ENCODE data around the gene SRCAP. TPM values are rescaled to one million over a fixed set of nuclear protein-coding genes. Genes with fewer than 3 reads are reported as not detected.

Gene SRCAP
- total RNA-seq, 1 donor from 2014 or later, result 28.5 TPM

GRCh38 chr16:30722916-30723315 is 23.9 kb downstream of the SRCAP start:
- Histone ChIP-seq H3K9me3 (no peaks in the 10 kb centered on the region), H3K27me3 (no peaks in the 10 kb centered on the region), H3K27ac (no peak overlapping the region), H3K4me1 (no peaks in the 10 kb centered on the region), H3K36me3 (peaks cover 3 to 90% of the 10 kb centered on the region in 2 donors), H3K4me3 (no peak overlapping the region)
- DNase-seq (ENCODE audit: extremely low spot score in 2 of 2), result no peak
- intact Hi-C loops (cut with DNase I), result no loop called here
- TF ChIP-seq POLR2A (IDR thresholded peaks at IDR 0.05) (no peak), POLR2AphosphoS5 (IDR thresholded peaks at IDR 0.05; ENCODE audit: insufficient read depth in 1 of 2, low read depth in 1 of 2) (no peak), CTCF (IDR thresholded peaks at IDR 0.05) (no peak)

- Histone ChIP-seq H3K4me1 (no peaks in the 10 kb centered on the region), H3K9me3 (no peaks in the 10 kb centered on the region), H3K4me3 (no peak overlapping the region), H3K36me3 (peaks cover 3 to 82% of the 10 kb centered on the region in 2 donors), H3K27ac (no peak overlapping the region), H3K27me3 (no peaks in the 10 kb centered on the region)
- intact Hi-C loops (cut with DNase I), result no loop called here
- no peak for DNase-seq (ENCODE audit: extremely low spot score in 2 of 2)
- TF ChIP-seq POLR2AphosphoS5 (IDR thresholded peaks at IDR 0.05; ENCODE audit: insufficient read depth in 1 of 2, low read depth in 1 of 2) (no peak), POLR2A (IDR thresholded peaks at IDR 0.05) (no peak), CTCF (IDR thresholded peaks at IDR 0.05) (no peak)
Measured at GRCh38 chr16:30723725-30724355, 24.9 kb downstream of the SRCAP start.

- intact Hi-C loops (cut with DNase I), result no loop called here
- TF ChIP-seq CTCF (IDR thresholded peaks at IDR 0.05), result no peak
- no peak for TF ChIP-seq POLR2AphosphoS5 (IDR thresholded peaks at IDR 0.05; ENCODE audit: insufficient read depth in 1 of 2, low read depth in 1 of 2)
- TF ChIP-seq POLR2A (IDR thresholded peaks at IDR 0.05), result no peak
- no peak overlapping the region for H3K4me3 ChIP-seq
Measured at GRCh38 chr16:30724641-30725417, 25.9 kb downstream of the SRCAP start.

GRCh38 chr16:30725418-30725792 is 26.4 kb downstream of the SRCAP start:
- Histone ChIP-seq H3K27me3 (no peaks in the 10 kb centered on the region), H3K9me3 (no peaks in the 10 kb centered on the region), H3K4me1 (no peaks in the 10 kb centered on the region), H3K27ac (no peak overlapping the region), H3K4me3 (no peak overlapping the region), H3K36me3 (peaks cover 3 to 82% of the 10 kb centered on the region in 2 donors)
- no peak for DNase-seq (ENCODE audit: extremely low spot score in 2 of 2)
- TF ChIP-seq POLR2A (IDR thresholded peaks at IDR 0.05) (no peak), CTCF (IDR thresholded peaks at IDR 0.05) (no peak), POLR2AphosphoS5 (IDR thresholded peaks at IDR 0.05; ENCODE audit: insufficient read depth in 1 of 2, low read depth in 1 of 2) (no peak)
- intact Hi-C loops (cut with DNase I), result no loop called here

More at GRCh38 chr16:30724641-30725417, 25.9 kb downstream of the SRCAP start:
- Histone ChIP-seq H3K4me1 (no peaks in the 10 kb centered on the region), H3K27me3 (no peaks in the 10 kb centered on the region), H3K36me3 (peaks cover 3 to 82% of the 10 kb centered on the region in 2 donors), H3K27ac (no peak overlapping the region), H3K9me3 (no peaks in the 10 kb centered on the region)
- no peak for DNase-seq (ENCODE audit: extremely low spot score in 2 of 2)

- H3K4me1 ChIP-seq, result no peaks in the 10 kb centered on the region
- no peaks in the 10 kb centered on the region for H3K27me3 ChIP-seq
- no peak overlapping the region for H3K27ac ChIP-seq
- no peak for TF ChIP-seq POLR2AphosphoS5 (IDR thresholded peaks at IDR 0.05; ENCODE audit: insufficient read depth in 1 of 2, low read depth in 1 of 2)
- TF ChIP-seq POLR2A (IDR thresholded peaks at IDR 0.05), result no peak
- no peak for TF ChIP-seq CTCF (IDR thresholded peaks at IDR 0.05)
- peaks cover 0 to 80% of the 10 kb centered on the region in 2 donors for H3K36me3 ChIP-seq
- H3K4me3 ChIP-seq, result no peak overlapping the region
- intact Hi-C loops (cut with DNase I), result no loop called here
- no peak for DNase-seq (ENCODE audit: extremely low spot score in 2 of 2)
- H3K9me3 ChIP-seq, result no peaks in the 10 kb centered on the region
Measured at GRCh38 chr16:30728321-30728720, 29.4 kb downstream of the SRCAP start.
